ENCODE data around the gene AXDND1. TPM values are rescaled to one million over a fixed set of nuclear protein-coding genes. Genes with fewer than 3 reads are reported as not detected.
"Not testable (repeated sequence)": the region's sequence is repeated elsewhere in the genome, so short reads cannot be mapped to it uniquely, and the experiment has no call there.

Gene AXDND1
- polyA plus RNA-seq, 3 donors, result 0.09 TPM; not detected in 2

- H3K4me1 ChIP-seq (ENCODE audit: control insufficient read depth in 1 of 2, insufficient read depth in 2 of 2, low read length in 2 of 2); DNase-seq; H3K36me3 ChIP-seq (replicated peaks in 1 of 2; ENCODE audit: control insufficient read depth in 1 of 2, insufficient read depth in 2 of 2, low read length in 2 of 2); H3K9ac ChIP-seq (ENCODE audit: insufficient read depth, low read length, poor library complexity, severe bottlenecking); H3K36me3 Mint-ChIP-seq; H3K27ac ChIP-seq (ENCODE audit: low read depth in 1 of 2, low read length in 2 of 2); H3K27me3 Mint-ChIP-seq (ENCODE audit: low read depth in 3 of 3); H3K79me2 ChIP-seq (ENCODE audit: insufficient read depth, low read length); intact Hi-C loops (cut with micrococcal nuclease); H3K27ac Mint-ChIP-seq; H3K4me3 ChIP-seq (replicated peaks in 1 of 3; ENCODE audit: low read depth in 2 of 3, low read length in 3 of 3); H4K20me1 ChIP-seq (ENCODE audit: insufficient read depth, low read length); H3K4me1 Mint-ChIP-seq; H3K4me2 ChIP-seq (replicated peaks; ENCODE audit: extremely low read depth, low read length, poor library complexity, severe bottlenecking); H3K27me3 ChIP-seq (ENCODE audit: control insufficient read depth in 2 of 2, insufficient read depth in 2 of 2, low read length in 2 of 2); H3K4me3 Mint-ChIP-seq; H2AFZ ChIP-seq (ENCODE audit: insufficient read depth, low read depth, low read length, poor library complexity, severe bottlenecking): not testable (repeated sequence)
- peaks cover 3 to 12% of the 10 kb centered on the region in 2 donors for H3K9me3 ChIP-seq (replicated peaks in 1 of 2; ENCODE audit: control insufficient read depth in 1 of 2, insufficient read depth in 1 of 2, low read length in 2 of 2)
- H3K9me3 Mint-ChIP-seq, result peaks cover 6 to 24% (median 15%) of the 10 kb centered on the region in 7 donors
- no CpG with 5 or more reads among the region's 3 CpGs for WGBS (ENCODE audit: insufficient coverage)
Observed at GRCh38 chr1:179417760-179418159, 52.0 kb downstream of the AXDND1 start.

DNA sequence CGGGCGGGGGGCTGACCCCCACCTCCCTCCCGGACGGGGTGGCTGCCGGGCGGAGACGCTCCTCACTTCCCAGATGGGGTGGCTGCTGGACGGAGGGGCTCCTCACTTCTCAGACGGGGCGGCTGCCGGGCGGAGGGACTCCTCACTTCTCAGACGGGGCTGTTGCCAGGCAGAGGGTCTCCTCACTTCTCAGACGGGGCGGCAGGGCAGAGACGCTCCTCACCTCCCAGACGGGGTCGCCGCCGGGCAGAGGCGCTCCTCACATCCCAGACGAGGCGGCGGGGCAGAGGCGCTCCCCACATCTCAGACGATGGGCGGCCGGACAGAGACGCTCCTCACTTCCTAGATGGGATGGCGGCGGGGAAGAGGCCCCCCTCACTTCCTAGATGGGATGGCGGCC is 52.9 kb downstream of the AXDND1 start:
- H3K9me3 ChIP-seq (replicated peaks in 1 of 2; ENCODE audit: control insufficient read depth in 1 of 2, insufficient read depth in 1 of 2, low read length in 2 of 2), result peaks cover 3 to 14% of the 10 kb centered on the region in 2 donors
- H3K27ac ChIP-seq (ENCODE audit: low read depth in 1 of 2, low read length in 2 of 2); H3K36me3 ChIP-seq (replicated peaks in 1 of 2; ENCODE audit: control insufficient read depth in 1 of 2, insufficient read depth in 2 of 2, low read length in 2 of 2); H3K36me3 Mint-ChIP-seq; H3K27me3 Mint-ChIP-seq (ENCODE audit: low read depth in 3 of 3); intact Hi-C loops (cut with micrococcal nuclease); H3K4me2 ChIP-seq (replicated peaks; ENCODE audit: extremely low read depth, low read length, poor library complexity, severe bottlenecking); DNase-seq; H3K4me1 ChIP-seq (ENCODE audit: control insufficient read depth in 1 of 2, insufficient read depth in 2 of 2, low read length in 2 of 2); H3K4me3 ChIP-seq (replicated peaks in 1 of 3; ENCODE audit: low read depth in 2 of 3, low read length in 3 of 3); H3K4me3 Mint-ChIP-seq; H3K79me2 ChIP-seq (ENCODE audit: insufficient read depth, low read length); H3K9ac ChIP-seq (ENCODE audit: insufficient read depth, low read length, poor library complexity, severe bottlenecking); H3K27me3 ChIP-seq (ENCODE audit: control insufficient read depth in 2 of 2, insufficient read depth in 2 of 2, low read length in 2 of 2); H3K4me1 Mint-ChIP-seq; H4K20me1 ChIP-seq (ENCODE audit: insufficient read depth, low read length); H3K27ac Mint-ChIP-seq; H2AFZ ChIP-seq (ENCODE audit: insufficient read depth, low read depth, low read length, poor library complexity, severe bottlenecking): not testable (repeated sequence)
- 100% methylated on average over 7 of the region's 32 CpGs for WGBS (ENCODE audit: insufficient coverage)
- H3K9me3 Mint-ChIP-seq, result peaks cover 6 to 23% (median 16%) of the 10 kb centered on the region in 7 donors

DNA sequence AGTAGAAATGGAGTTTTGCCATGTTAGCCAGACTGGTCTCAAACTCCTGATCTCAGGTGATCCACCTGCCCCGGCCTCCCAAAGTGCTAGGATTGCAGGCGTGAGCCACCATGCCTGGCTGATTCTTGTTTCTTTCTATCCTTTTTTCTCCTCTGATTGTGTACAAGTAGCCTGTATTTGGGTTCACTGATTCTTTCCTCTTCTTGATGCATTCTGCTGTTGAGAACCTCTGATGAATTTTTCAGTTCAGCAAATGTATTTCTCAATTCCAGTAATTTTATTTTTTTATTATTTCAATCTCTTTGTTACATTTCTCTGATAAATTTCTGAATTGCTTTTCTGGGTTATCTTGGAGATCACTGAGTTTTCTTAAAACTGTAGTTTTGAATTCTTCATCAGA is 58.8 kb downstream of the AXDND1 start:
- Histone ChIP-seq H3K4me1 (ENCODE audit: control insufficient read depth in 1 of 2, insufficient read depth in 2 of 2, low read length in 2 of 2) (no peaks in the 10 kb centered on the region), H2AFZ (ENCODE audit: insufficient read depth, low read depth, low read length, poor library complexity, severe bottlenecking) (no peak overlapping the region), H4K20me1 (ENCODE audit: insufficient read depth, low read length) (no peaks in the 10 kb centered on the region), H3K27me3 (ENCODE audit: control insufficient read depth in 2 of 2, insufficient read depth in 2 of 2, low read length in 2 of 2) (no peaks in the 10 kb centered on the region), H3K79me2 (ENCODE audit: insufficient read depth, low read length) (no peaks in the 10 kb centered on the region), H3K36me3 (replicated peaks in 1 of 2; ENCODE audit: control insufficient read depth in 1 of 2, insufficient read depth in 2 of 2, low read length in 2 of 2) (no peaks in the 10 kb centered on the region), H3K4me3 (replicated peaks in 1 of 3; ENCODE audit: low read depth in 2 of 3, low read length in 3 of 3) (no peak overlapping the region), H3K27ac (ENCODE audit: low read depth in 1 of 2, low read length in 2 of 2) (no peak overlapping the region), H3K4me2 (replicated peaks; ENCODE audit: extremely low read depth, low read length, poor library complexity, severe bottlenecking) (no peak overlapping the region), H3K9ac (ENCODE audit: insufficient read depth, low read length, poor library complexity, severe bottlenecking) (no peak overlapping the region), H3K9me3 (replicated peaks in 1 of 2; ENCODE audit: control insufficient read depth in 1 of 2, insufficient read depth in 1 of 2, low read length in 2 of 2) (peaks cover 11 to 31% of the 10 kb centered on the region in 2 donors)
- Mint-ChIP-seq H3K9me3 (peaks cover 21 to 39% (median 28%) of the 10 kb centered on the region in 7 donors), H3K36me3 (no peaks in the 10 kb centered on the region), H3K27ac (no peak overlapping the region), H3K4me1 (no peaks in the 10 kb centered on the region), H3K4me3 (no peak overlapping the region), H3K27me3 (ENCODE audit: low read depth in 3 of 3) (peaks cover 0 to 2% (median 0%) of the 10 kb centered on the region in 3 donors)
- no peak for DNase-seq
- intact Hi-C loops (cut with micrococcal nuclease), result no loop called here
- no peak for TF ChIP-seq CTCF (IDR thresholded peaks at IDR 0.05)
- no CpG with 5 or more reads among the region's 2 CpGs for WGBS (ENCODE audit: insufficient coverage)

Measured in CD14-positive monocyte (primary cell).